ENCODE measurements around the gene PTCH2.
A peak's percentile ranks its signal among the peaks of the same experiment; 100 is the strongest.

Gene PTCH2

GRCh38 chr1:44790968-44791801, 51.9 kb downstream of the PTCH2 start:
- TF ChIP-seq CTCF (IDR thresholded peaks at IDR 0.05; ENCODE audit: low read depth, low read length), result no peak
- in situ Hi-C loops (cut with HindIII; ENCODE audit: low sequenced_read_pairs), result no loop called here
- DNase-seq (ENCODE audit: low read depth, low spot score), result no peak
- no peak overlapping the region for H3K4me3 ChIP-seq (ENCODE audit: low read depth, low read length)

DNA sequence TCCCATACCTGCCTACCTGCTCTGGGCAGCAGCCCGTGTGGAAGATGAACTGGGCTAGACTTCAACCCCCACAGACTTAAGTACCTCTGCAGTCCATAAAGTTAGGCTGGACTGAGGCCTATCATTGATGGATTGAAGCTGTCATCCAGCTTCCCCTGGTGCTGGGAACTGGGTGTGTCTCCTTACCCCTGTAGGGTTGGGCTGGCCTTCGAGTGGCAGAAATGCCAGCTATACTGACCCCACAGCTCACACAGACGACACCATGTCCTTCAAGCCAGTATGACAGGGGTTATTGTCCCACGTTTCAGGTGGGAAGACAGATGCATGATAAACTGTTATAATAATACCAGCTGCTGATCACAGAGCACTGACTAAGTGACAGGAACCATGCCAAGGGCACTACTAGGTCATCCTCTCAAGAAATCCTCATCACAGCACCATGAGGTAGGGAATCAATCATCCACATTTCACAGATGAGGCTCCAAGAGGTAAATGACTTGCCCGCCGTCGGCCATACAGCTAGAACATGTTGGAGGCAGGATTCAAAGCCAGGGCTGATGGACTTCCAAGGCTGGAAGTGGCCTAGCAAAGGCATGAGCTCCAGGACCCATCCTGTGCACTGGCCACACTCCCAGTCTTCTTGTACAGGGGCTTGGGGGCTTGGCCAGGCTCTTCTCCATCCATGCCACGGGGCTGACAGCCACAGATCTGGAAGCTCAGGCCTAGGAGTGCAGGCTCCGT, 54.8 kb downstream of the PTCH2 start, which contains the start of gene BEST4:
TSS of gene BEST4 (minus strand) at position 51 of the 741 bp plus-strand sequence. CDS start 465 bp downstream, outside the sequence.
- no peak for DNase-seq (ENCODE audit: low read depth, low spot score)
- TF ChIP-seq CTCF (IDR thresholded peaks at IDR 0.05; ENCODE audit: low read depth, low read length), result no peak
- in situ Hi-C loops (cut with HindIII; ENCODE audit: low sequenced_read_pairs), result no loop called here
- H3K4me3 ChIP-seq (ENCODE audit: low read depth, low read length), result no peak within 1 kb of the TSS

DNA sequence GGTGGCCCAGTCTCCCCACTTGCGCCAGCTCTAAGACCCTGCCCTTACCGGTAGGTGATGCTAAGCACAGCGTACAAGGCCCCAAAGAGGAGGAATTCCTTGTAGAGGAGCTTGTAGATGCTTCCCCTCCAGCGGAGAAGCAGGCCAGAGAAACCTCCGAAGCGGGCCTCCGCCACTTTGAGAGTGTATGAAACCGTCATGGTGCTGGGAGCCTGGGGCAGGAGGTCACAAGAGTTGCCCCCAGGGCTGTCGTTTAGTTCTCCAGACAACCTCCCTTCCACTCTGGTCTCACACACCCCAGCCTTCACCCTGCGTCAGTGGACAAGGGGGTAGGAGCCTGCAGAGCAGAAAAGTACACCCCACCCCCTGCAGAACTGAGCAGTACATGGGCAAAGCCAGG, 55.5 kb downstream of the PTCH2 start:
- no peak for TF ChIP-seq CTCF (IDR thresholded peaks at IDR 0.05; ENCODE audit: low read depth, low read length)
- no peak overlapping the region for H3K4me3 ChIP-seq (ENCODE audit: low read depth, low read length)
- in situ Hi-C loops (cut with HindIII; ENCODE audit: low sequenced_read_pairs), result no loop called here
- DNase-seq (ENCODE audit: low read depth, low spot score), result no peak

DNA sequence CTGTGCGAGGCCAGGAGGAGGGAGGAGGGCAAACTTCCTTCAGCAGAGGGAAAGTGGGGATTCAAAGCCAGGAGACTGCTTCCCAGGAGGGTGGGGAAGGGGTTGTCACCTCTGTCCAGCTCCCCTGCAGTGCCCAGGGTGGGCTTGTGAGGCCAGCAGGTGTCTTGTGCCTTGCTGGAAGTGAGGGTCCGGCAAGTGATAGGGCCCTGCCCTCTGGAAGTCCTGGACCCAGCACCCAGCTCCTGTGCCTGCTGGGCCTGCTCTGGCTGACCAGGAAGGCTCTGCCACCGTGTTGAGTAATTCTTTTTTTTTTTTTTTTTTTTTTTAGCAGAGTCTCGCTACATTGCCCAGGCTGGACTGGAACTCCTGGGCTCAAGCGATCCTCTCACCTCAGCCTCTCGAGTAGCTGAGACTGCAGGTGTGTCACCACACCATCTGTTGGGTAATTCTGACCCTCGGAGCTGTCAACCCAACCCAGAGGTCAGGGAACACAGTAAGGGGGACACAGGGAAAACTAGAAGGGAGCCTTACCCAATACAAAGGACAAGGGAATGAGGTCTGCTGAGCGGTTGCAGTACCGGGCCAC, 56.1 kb downstream of the PTCH2 start:
- DNase-seq (ENCODE audit: low read depth, low spot score), result no peak
- no peak overlapping the region for H3K4me3 ChIP-seq (ENCODE audit: low read depth, low read length)
- no peak for TF ChIP-seq CTCF (IDR thresholded peaks at IDR 0.05; ENCODE audit: low read depth, low read length)
- in situ Hi-C loops (cut with HindIII; ENCODE audit: low sequenced_read_pairs), result no loop called here

DNA sequence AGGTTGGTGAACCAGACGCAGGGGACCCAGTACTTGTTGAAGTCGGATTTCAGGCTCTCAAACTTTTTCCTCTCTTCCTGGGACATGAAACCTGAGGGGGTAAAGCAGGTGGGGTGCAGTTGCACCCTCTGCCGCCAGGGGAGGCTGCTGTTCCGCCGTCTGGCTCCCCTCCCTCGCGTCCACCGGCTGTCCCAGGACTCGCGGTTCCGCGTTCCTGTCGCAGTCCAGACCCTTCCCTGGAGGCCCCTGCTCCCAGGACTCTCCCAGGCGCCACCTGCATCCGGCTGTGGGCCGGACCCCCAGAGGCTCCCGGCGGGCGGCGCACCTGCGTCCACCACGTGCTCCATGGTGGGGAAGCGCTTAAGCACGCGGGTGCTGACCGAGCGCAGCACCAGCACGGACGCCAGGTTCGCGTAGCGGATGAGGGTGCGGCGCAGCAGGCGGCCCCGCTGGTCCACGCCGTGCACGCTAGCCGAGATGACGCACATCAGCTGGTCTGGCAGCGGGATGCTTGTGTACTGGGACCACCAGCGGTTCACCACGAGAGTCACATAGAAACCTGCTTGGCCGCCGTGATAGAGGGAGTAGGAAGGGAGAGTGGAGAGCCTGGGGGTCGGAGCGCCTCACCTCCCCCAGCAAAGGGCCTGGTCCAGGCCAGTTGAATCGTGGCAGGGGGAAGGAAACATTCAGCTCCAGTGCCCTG, 56.8 kb downstream of the PTCH2 start:
- in situ Hi-C loops (cut with HindIII; ENCODE audit: low sequenced_read_pairs), result no loop called here
- H3K4me3 ChIP-seq (ENCODE audit: low read depth, low read length), result peak overlapping the region; percentile 27
- DNase-seq (ENCODE audit: low read depth, low spot score), result peak; percentile 74
- TF ChIP-seq CTCF (IDR thresholded peaks at IDR 0.05; ENCODE audit: low read depth, low read length), result peak; percentile 99
